HG03159 (cell line): Measurements from ENCODE around the gene HSPG2.

Experiments
- ATAC-seq: cut with Tn5 transposase; IDR thresholded peaks from one replicate; pipeline ENCODE4 v1.9.1; 2021; ENCODE audit warnings: mild to moderate bottlenecking, moderate library complexity; ENCODE audit not compliant: unreplicated experiment

HSPG2 gene

GRCh38 chr1:21867451-21867996 lies 69.6 kb downstream of the HSPG2 start:
- no peak for ATAC-seq

GRCh38 chr1:21866707-21867043 lies 70.4 kb downstream of the HSPG2 start:
- ATAC-seq = no peak

DNA sequence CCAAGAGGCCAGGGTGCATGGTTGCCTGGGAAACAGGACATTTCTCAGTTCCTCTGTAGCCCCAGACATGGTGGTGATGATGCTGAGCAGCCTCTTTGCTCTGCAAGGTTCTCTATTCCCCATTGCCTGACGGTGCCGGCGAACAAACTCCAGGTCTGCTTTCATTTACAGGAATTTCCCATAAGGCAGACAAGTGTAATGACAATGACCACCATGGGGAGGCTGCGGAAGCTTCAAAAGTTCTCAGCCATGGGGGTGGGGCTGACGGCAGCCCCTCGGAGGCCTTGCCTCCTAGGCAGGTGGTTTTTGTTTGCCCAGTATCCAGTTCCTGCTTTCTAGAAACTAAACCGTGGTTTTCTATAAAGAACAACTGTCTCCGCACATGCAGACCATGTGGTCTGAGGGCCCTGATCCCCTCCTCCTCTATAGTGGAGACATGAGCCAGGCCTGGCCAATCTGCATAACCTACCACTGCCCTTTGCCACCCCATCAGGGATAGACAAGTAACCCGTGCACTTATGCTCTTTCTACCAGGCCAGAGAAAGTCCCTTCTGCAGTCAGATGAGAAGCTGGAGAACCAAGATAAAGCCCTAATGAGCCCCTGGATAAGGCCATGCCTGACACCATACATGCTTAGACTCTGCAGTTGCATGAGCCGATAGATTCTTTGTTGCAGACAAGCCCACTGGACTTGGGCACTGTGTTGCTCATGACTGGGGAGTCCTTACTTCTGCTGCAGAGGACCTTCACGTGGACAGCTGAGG lies 71.0 kb downstream of the HSPG2 start:
- peak; percentile 73 for ATAC-seq

DNA sequence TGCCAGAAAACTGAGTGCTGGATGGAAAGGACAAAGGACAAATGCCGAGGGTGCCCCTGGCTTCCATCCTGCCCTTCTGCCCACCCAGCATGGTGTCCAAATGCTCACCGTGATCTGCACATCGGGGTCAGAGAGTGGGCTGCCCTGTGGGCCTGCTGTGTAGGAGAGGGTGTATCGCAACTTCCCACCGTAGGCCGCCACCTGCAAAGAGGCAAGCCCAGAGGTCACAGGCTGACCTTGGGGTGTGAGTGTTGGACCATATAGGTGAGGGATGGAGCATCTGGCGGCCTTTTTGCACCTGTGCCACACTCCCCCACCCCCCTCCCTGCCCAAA lies 71.5 kb downstream of the HSPG2 start:
- ATAC-seq = no peak

DNA sequence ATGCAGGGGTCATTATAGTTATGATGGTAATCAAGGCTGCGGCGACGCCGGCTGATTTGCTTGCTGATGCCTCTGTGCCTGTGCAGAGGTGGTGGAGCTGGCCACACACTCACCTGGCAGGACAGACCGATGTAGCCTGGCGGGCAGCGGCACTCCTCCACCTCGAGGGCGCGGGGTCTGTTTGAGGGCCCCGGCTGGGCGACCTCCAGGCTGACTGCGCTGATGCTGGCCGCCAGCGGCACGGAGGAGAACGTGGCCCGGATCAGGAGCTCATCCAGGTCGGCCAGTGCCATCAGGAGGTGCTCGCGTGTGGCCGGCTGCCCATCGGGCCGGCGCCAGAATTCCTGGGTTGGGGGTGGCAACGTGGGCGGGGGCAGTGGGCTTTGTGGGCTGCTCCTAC lies 72.4 kb downstream of the HSPG2 start:
- ATAC-seq = no peak

- no peak for ATAC-seq
Observed at GRCh38 chr1:21863981-21864380, 73.1 kb downstream of the HSPG2 start.

GRCh38 chr1:21861602-21862429 lies 75.3 kb downstream of the HSPG2 start:
- ATAC-seq = no peak

- ATAC-seq = no peak
Observed at GRCh38 chr1:21860971-21861370, 76.1 kb downstream of the HSPG2 start.

- no peak for ATAC-seq
Observed at GRCh38 chr1:21859669-21860179, 77.4 kb downstream of the HSPG2 start.

DNA sequence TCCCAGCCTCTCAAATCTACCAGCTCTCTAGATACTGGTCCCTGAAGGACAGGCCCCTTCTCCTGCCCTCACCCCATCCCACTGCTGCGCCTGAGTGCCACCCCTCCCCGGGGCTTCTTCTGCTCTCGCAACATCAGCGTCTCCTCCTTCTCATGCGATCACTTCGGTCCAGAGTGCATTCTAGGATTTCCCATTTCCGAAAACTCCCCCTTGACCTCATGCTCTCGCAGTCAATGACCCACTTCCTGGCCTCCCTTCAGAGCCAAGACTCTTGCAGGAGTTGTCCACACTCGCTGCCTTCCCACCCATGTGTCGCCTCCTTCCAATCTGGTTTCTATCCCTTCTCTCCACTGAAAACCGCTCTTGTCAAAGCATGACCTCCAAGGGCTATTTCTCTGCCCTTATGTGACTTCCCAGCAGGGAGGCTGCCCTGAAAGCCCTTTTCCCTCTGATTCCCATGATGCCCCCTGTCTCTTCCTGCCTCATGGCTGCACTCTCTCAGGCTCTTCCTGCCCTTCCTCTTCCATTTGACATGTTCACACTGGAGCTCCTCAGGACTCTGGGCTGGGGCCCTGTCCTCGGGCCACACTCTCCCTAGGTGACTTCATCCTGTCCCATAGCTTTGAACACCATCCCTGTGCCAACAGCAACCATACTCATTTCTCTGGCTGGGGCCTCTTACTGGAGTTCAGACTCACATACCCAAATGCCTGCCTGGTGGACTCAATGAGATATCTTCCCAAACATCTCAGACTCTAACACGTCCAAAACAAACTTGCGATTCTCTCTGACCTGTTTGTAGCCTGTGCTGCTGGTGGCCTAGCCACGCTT lies 79.1 kb downstream of the HSPG2 start:
- no peak for ATAC-seq

DNA sequence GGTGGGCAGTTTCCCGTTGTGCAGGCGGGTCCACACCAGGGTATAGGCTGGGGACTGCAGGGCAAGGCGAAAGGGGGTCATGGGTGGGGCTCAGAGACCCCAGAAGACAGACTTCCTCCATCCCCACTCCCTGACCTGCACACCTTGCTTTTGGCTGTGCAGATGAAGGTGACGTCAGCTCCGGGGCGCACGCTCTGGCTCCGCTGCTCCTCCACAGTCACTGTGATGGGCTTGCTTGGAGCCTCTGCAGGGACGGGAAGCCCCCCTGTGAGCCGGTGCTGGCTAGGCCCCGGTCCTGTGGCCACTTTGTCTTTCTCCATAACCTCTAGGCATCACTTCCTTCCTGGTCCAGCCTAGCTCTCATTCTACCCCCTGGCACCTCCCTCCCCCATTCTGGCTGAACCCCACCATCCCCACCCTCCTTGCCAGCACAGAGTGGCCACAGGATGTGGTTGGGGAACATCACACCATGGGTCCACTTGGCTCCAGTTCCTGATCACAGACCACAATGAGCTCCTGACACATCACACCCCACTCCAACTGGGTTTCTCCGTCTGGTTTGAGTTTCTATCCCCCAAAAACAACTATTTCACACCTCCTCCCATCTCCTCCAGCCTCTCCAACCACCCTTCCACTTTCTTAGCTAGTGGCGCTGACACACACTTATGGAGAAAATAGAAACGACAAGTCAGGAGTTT lies 79.8 kb downstream of the HSPG2 start:
- no peak for ATAC-seq

DNA sequence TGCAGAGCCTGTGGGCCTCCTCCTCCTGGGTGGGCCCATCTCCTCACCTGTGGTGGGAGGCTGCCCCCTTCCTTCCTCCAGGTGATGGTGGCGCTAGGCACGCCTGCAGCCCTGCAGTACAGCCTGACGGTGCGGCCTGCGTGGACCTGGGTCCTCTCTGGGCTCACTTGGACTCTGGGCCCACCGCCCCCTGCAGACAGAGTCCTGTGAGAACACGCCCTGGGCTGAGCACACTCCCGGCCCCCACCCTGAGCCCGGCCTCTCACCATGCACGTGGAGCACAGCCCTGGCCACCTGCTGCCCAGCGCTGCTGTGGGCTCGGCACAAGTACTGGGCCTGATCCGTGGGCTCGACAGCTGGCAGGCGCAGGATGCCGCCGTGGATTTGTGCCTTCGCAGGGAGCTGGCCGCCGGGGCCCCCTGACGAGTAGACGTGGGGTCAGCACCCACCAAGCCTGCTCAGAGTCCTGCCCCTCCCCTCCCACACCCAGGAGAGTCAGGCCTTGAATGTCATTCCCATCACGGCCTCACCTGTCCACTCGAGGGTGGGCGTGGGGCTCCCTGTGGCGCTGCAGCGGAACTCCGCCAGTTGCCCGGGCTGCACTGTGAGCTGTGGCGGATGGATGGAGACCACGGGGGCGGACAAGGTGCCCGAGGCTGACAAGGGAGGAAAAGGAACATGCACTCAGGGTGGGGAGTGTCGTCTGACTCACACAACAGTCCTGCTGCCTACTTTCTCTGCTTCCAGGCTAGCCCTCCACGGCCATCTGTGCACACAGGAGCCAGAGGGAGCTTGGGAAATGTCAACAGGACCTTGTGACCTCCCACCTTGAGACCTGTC lies 81.6 kb downstream of the HSPG2 start:
- no peak for ATAC-seq

DNA sequence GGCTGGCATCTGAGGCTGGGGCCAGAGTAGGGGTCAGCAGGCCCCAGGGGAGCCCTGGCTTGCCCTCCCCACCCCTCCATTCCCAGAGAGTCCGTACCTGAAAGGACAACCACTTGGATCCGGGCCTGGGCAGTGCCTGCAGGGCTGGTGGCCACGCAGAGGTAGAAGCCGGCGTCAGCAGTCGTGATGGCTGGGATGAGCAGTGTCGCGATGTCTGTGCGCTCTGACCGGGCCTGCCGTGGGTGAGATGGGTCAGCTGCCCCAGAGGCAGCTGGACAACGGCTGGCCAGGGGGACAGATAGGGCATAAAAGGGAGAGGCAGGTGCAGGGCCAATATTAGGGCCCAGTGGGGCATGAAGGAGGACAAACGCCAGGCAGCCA lies 82.4 kb downstream of the HSPG2 start:
- no peak for ATAC-seq

DNA sequence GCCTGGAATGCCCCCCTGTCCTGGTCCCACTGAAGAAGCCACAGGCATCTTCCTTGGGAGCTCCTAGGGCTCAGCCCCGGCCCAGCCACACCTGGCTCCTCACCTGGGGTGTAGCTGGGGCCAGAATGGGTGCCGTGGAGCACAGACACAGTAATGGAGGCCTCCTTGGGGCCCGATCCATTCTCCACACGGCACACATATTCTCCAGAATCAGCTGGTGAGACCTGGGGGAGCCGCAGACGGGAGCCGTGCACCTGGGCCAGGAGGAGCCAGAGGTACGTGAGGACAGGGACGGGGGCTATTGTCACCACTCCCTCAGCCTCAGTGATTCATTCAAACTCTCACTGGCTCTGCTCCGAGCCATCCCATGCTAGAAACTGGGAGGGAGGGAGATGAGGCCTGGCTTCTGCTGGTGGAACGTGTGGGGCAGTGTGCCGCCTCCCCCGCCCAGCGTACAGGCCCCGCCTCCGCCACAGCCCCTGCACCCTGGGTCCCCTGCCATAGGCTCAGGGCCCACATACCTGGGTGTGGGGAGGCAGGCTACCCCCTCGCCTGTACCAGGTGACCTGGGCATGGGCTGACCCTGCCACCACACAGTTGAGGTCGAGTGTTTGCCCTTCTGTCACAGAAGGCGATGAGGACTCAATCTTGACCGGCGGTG lies 82.9 kb downstream of the HSPG2 start:
- ATAC-seq = no peak

DNA sequence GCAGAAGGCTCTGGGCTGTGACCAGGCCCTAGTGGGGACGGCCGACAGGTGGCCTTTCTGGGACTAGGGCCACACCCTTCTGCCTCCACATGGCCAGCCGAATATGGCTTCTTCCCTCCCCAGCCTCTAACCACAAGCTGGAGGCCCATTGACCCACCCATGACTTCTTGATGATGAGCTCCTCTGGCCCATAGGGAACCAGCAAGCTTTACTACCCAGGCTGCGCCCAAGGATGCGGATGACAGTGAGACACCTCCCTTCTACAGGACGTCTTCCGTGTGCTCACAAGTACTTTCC lies 84.0 kb downstream of the HSPG2 start:
- ATAC-seq = no peak

- peak; percentile 57 for ATAC-seq
Observed at GRCh38 chr1:21852282-21853130, 84.6 kb downstream of the HSPG2 start.

DNA sequence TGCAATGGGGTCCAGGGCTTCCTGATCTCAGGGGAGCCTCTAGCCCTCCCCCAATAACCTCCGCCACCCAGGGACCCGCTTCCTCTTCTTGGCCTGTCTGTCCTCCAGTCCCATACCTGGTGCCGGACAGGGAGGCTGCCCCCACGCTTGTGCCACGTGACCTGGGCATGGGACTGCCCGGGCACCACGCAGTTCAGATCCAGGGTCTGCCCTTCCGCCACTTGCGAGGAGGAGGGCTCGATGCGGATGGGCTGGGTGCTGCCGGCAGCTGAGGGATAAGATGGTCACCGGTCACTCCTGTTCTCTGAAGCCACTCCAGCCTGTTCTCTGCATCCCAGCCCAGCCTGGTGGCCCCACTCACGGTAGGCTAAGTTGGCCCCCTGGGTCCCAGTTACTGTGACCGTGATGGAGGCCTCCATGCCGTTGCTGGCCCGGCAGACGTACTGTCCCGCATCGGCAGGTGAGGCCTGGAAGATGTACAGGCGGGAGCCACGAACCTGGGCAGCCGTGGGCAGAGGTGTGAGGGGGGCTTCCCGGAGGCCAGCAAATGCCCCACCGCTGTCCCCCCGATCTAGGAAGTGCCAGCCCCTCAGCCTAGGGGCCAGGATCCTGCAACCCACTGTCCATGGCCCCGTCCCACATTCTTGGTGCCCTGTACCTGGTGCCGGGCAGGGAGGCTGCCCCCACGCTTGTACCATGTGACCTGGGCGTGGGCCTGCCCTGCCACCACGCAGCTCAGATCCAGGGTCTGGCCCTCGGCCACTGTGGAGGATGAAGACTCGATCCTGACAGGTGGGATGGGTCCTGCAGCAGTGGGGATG lies 85.5 kb downstream of the HSPG2 start:
- ATAC-seq = no peak
